Mammary epithelial cell (primary cell): ENCODE results near the gene KIRREL3.

Source experiments
- CTCF ChIP-seq, 2 donors: IDR thresholded peaks in 1 of 2; conservative IDR thresholded peaks in 1 of 2; 2 replicates each; pipeline ENCODE4 v1.5.1; 2011 to 2012; ENCODE audit warnings: inconsistent platforms in 2 of 2, low read length in 2 of 2, mild to moderate bottlenecking in 2 of 2, control low read depth in 1 of 2, low read depth in 1 of 2; ENCODE audit not compliant: insufficient read depth in 1 of 2; ENCODE audit errors: extremely low read depth in 1 of 2
- EZH2 ChIP-seq: IDR thresholded peaks from 2 replicates; pipeline ENCODE4 v1.6.1; 2012; ENCODE audit warnings: low read length, inconsistent platforms, borderline replicate concordance

DNA sequence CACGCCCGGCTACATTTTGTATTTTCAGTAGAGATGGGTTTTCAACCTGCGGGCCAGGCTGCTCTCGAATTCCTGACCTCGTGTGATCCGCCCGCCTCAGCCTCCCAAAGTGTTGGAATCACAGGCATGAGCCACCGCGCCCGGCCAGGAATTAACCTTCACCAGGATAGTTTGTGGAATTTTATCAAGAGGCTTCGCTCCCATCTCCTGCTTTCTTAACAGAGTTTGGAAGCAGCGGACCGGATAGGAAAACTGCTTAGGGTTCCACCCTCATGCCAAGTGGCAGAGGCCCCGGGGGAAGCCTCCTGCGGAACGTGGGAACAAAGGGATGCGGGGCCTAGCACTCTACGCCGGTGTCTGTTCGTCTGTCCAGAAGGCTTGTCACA lies 415.2 kb downstream of the KIRREL3 start:
- TF ChIP-seq EZH2 (no peak), CTCF (conservative IDR thresholded peaks at IDR 0.05 in 1 of 2, IDR thresholded peaks at IDR 0.05 in 1 of 2; ENCODE audit: extremely low read depth in 1 of 2, insufficient read depth in 1 of 2, low read depth in 1 of 2, low read length in 2 of 2) (no peak)
